HepG2 (cell line): ENCODE data around the gene RTP5. TPM values are rescaled to one million over a fixed set of nuclear protein-coding genes. Genes with fewer than 3 reads are reported as not detected.

ENCODE experiments used
- ATAC-seq: fragments of 200-7000 bp; cut with Tn5 transposase; 3 replicates; pipeline ENCODE4 v1.9.1; 2020; ENCODE audit warnings: mild to moderate bottlenecking, moderate library complexity
- BruUV-seq: library from RNA; stranded (reverse); fragments of 400-500 nt; replicated peaks from 2 replicates; lab custom pipeline; 2021; lab: Mats Ljungman, UMichigan
- CTCF ChIA-PET: fragments of 300-600 bp; formaldehyde crosslinking; extraction: SDS; loops from one replicate; lab custom pipeline; 2021; ENCODE audit warnings: low total read pairs, inconsistent platforms, low intra/inter-chr PET ratio; lab: Yijun Ruan, JAX
- POLR2A ChIA-PET: fragments of 350-600 bp; sonication (Branson Sonifier 250); formaldehyde crosslinking; loops from one replicate; lab custom pipeline; 2020; ENCODE audit warnings: antibody characterized with exemption, inconsistent platforms; lab: Yijun Ruan, JAX
- DNase-seq: peaks from one replicate; pipeline ENCODE4 v3.0.0-alpha.2; 2015; ENCODE audit warnings: low spot score
- FAIRE-seq: peaks from 3 replicates; lab custom pipeline; 2011; peaks lifted over from hg19 to GRCh38; lab: Jason Lieb, UNC
- H2AFZ ChIP-seq: one replicate; pipeline ENCODE4 v1.6.1; 2011; ENCODE audit warnings: low read length, inconsistent platforms
- H3K27ac ChIP-seq: fragments of 300-600 bp; 3 replicates; pipeline ENCODE4 v1.8.0; 2011; ENCODE audit warnings: mixed run types, mild to moderate bottlenecking, mixed read lengths, low read length, inconsistent platforms; ENCODE audit not compliant: insufficient read depth; ENCODE audit errors: extremely low read length
- H3K27me3 ChIP-seq, 2 experiments: fragments of 200-600 bp in 1 of 2; 2 replicates in 1 of 2; 3 replicates in 1 of 2; pipeline versions ENCODE4 v1.6.0 to v1.8.0; 2011; ENCODE audit warnings: low read length in 2 of 2, mild to moderate bottlenecking in 2 of 2, moderate library complexity in 2 of 2, inconsistent platforms in 1 of 2; ENCODE audit not compliant: insufficient read depth in 2 of 2, control insufficient read depth in 1 of 2
- H3K36me3 ChIP-seq, 2 experiments: fragments of 200-600 bp in 1 of 2; replicated peaks in 1 of 2; 2 replicates in 1 of 2; 3 replicates in 1 of 2; pipeline versions ENCODE4 v1.5.1 to v1.8.0; 2011; ENCODE audit warnings: low read length in 2 of 2, inconsistent platforms in 1 of 2; ENCODE audit not compliant: insufficient read depth in 2 of 2, control insufficient read depth in 1 of 2
- H3K4me1 ChIP-seq: 2 replicates; pipeline ENCODE4 v1.5.1; 2012; ENCODE audit warnings: low read length, inconsistent platforms; ENCODE audit not compliant: insufficient read depth
- H3K4me2 ChIP-seq: 2 replicates; pipeline ENCODE4 v1.6.0; 2011; ENCODE audit warnings: low read depth, low read length, inconsistent platforms
- H3K4me3 ChIP-seq, 3 experiments: fragments of 200-600 bp in 1 of 3; sonication (generic), shearing (Covaris generic) in 1 of 3; replicated peaks in 1 of 3; 2 replicates each; pipeline ENCODE4 v1.5.1; 2011 to 2016; ENCODE audit warnings: low read length in 3 of 3, inconsistent platforms in 2 of 3, low read depth in 2 of 3, mild to moderate bottlenecking in 2 of 3, control low read depth in 1 of 3, mixed read lengths in 1 of 3; ENCODE audit not compliant: insufficient read depth in 1 of 3
- H3K79me2 ChIP-seq: one replicate; pipeline ENCODE4 v1.6.1; 2011; ENCODE audit warnings: low read length, inconsistent platforms; ENCODE audit not compliant: insufficient read depth
- H3K9ac ChIP-seq: 2 replicates; pipeline ENCODE4 v1.6.0; 2011; ENCODE audit warnings: mild to moderate bottlenecking, low read depth, low read length, inconsistent platforms; ENCODE audit not compliant: insufficient read depth
- H3K9me3 ChIP-seq: 2 replicates; pipeline ENCODE4 v1.5.1; 2012; ENCODE audit warnings: mild to moderate bottlenecking, low read length
- H4K20me1 ChIP-seq: 2 replicates; pipeline ENCODE4 v1.6.0; 2011; ENCODE audit warnings: inconsistent platforms, mild to moderate bottlenecking, low read length, moderate library complexity; ENCODE audit not compliant: insufficient read depth
- ATF7 ChIP-seq, 2 experiments: fragments of 450-650 bp in 1 of 2; sonication (generic) in 1 of 2; formaldehyde crosslinking in 1 of 2; IDR thresholded peaks; 2 replicates each; pipeline versions ENCODE4 v1.4.0 to v1.6.1; 2016 to 2020; ENCODE audit warnings: antibody characterized with exemption in 1 of 2, mild to moderate bottlenecking in 1 of 2, missing genetic modification reagents in 1 of 2
- CHD2 ChIP-seq: IDR thresholded peaks from 2 replicates; pipeline ENCODE4 v1.6.1; 2011; ENCODE audit warnings: low read depth, low read length, improper control_type of control experiment
- MATR3 ChIP-seq: sonication (generic); formaldehyde crosslinking; IDR thresholded peaks from 2 replicates; pipeline ENCODE4 v1.4.0; 2020; ENCODE audit warnings: missing genetic modification reagents
- MED8 ChIP-seq: sonication (generic); formaldehyde crosslinking; IDR thresholded peaks from 2 replicates; pipeline ENCODE4 v1.8.1; 2023; ENCODE audit warnings: mild to moderate bottlenecking, missing genetic modification reagents; ENCODE audit not compliant: insufficient replicate concordance
- SRSF1 ChIP-seq: fragments of 200-400 bp; formaldehyde crosslinking; optimal IDR thresholded peaks from 2 replicates; pipeline ENCODE3; 2017; ENCODE audit warnings: mild to moderate bottlenecking, low read depth, low read length, moderate library complexity
- ZBTB3 ChIP-seq: sonication (generic); formaldehyde crosslinking; IDR thresholded peaks from 2 replicates; pipeline ENCODE4 v1.4.0; 2020; ENCODE audit warnings: low read depth, mild to moderate bottlenecking, moderate library complexity, missing genetic modification reagents, borderline replicate concordance
- ZFP62 ChIP-seq: sonication (generic); formaldehyde crosslinking; IDR thresholded peaks from 2 replicates; pipeline ENCODE4 v1.4.0; 2020; ENCODE audit warnings: missing genetic modification reagents
- ZFYVE20 ChIP-seq: sonication (generic); formaldehyde crosslinking; IDR thresholded peaks from 2 replicates; pipeline ENCODE4 v1.8.0; 2023; ENCODE audit warnings: low read depth, mild to moderate bottlenecking, moderate library complexity, missing genetic modification reagents, borderline replicate concordance
- ZNF253 ChIP-seq: sonication (generic); formaldehyde crosslinking; IDR thresholded peaks from 2 replicates; pipeline ENCODE4 v1.8.0; 2022; ENCODE audit warnings: mild to moderate bottlenecking, missing genetic modification reagents, borderline replicate concordance
- ZNF556 ChIP-seq: sonication (generic); formaldehyde crosslinking; IDR thresholded peaks from 2 replicates; pipeline ENCODE4 v1.4.0; 2020; ENCODE audit warnings: mild to moderate bottlenecking, missing genetic modification reagents, borderline replicate concordance
- WGBS: methylation state at CpG from one replicate; pipeline ENCODE4 v1.1.6; 2017; ENCODE audit warnings: low lambda C conversion rate; 5-methylcytosine and 5-hydroxymethylcytosine counted together
- in situ Hi-C: cut with HindIII; loops from 2 replicates; pipeline ENCODE4 v1.10.0; 2017; ENCODE audit warnings: low pct_unique_long_range_greater_than_20kb; ENCODE audit not compliant: extremely low pct_ligation_motif_present
- intact Hi-C: fragments of 100-400 bp; cut with micrococcal nuclease; formaldehyde crosslinking; loops from one replicate; pipeline ENCODE4 v1.10.0; 2022; ENCODE audit not compliant: unreplicated experiment
- polyA plus RNA-seq, 8 experiments: library from polyadenylated mRNA; depleted of rRNA in 3 of 8; stranded (reverse) in 7 of 8; unstranded in 1 of 8; fragments of >200 nt; fragmentation: Illumina TruSeq in 4 of 8; extraction: Trizol in 4 of 8; gene quantifications; 2 replicates each; pipeline versions ENCODE4 v1.2.1 to v1.2.3, GENCODE V29; 2011 to 2016; ENCODE audit warnings: low read depth in 4 of 8, missing spikeins in 1 of 8, mixed read lengths in 1 of 8; ENCODE audit not compliant: insufficient read depth in 1 of 8
- total RNA-seq, 5 experiments: library from RNA; depleted of rRNA; stranded (reverse); fragments of >200 nt; fragmentation: Illumina TruSeq; extraction: Trizol; gene quantifications; 2 replicates each; pipeline ENCODE4 v1.2.3, GENCODE V29; 2016; ENCODE audit warnings: low read depth in 1 of 5
- TF ChIP-seq, protein P1 (sequence below): IDR thresholded peaks from 2 replicates; pipeline ENCODE4 v1.6.1; 2016; ENCODE audit warnings: low read depth, missing genetic modification reagents, missing compliant biosample characterization
- TF ChIP-seq, protein P2 (sequence below): sonication (generic); formaldehyde crosslinking; IDR thresholded peaks from 2 replicates; pipeline ENCODE4 v1.5.0; 2020; ENCODE audit warnings: missing genetic modification reagents
- TF ChIP-seq, protein P3 (sequence below): sonication (generic); formaldehyde crosslinking; IDR thresholded peaks from 2 replicates; pipeline ENCODE4 v1.5.0; 2020; ENCODE audit warnings: missing genetic modification reagents
- TF ChIP-seq, protein P4 (sequence below): sonication (generic); formaldehyde crosslinking; IDR thresholded peaks from 2 replicates; pipeline ENCODE4 v1.5.0; 2020; ENCODE audit warnings: mild to moderate bottlenecking, missing genetic modification reagents

RTP5 gene
- total and polyA plus RNA-seq, 2 of the 13 experiments (the other 11 are each of a cell fraction or from before 2014, with no cell fraction given): not detected

DNA sequence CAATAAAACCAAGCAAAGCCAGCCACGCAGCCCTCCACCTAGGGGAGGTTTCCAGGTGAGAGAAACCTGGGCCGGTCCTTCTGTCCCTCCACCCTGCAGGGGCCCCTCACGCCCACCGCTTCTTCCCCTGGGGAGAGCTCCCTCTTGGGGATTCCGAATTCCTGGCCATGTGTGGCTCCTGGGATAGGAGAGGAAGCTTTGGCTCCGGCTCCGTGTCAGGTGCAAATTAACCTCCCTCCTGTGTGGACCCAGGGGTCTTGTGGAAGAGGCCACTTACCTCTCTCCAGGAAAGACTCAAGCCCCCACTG is 4.2 kb downstream of the RTP5 start:
- H4K20me1 ChIP-seq: no peaks in the 10 kb centered on the region
- 82% methylated on average over 7 of the region's 7 CpGs for WGBS
- POLR2A ChIA-PET: no interaction called here
- peaks cover 6 to 23% of the 10 kb centered on the region in 2 experiments; a peak in 4 of 5 replicates for H3K27me3 ChIP-seq
- H3K9me3 ChIP-seq: peaks cover 21% of the 10 kb centered on the region
- H3K4me3 ChIP-seq: no peak overlapping the region
- H3K9ac ChIP-seq: no peak overlapping the region
- CTCF ChIA-PET: no interaction called here
- H3K36me3 ChIP-seq: no peaks in the 10 kb centered on the region
- no peak overlapping the region for H3K27ac ChIP-seq
- TF ChIP-seq MATR3 (CRISPR knock-in tag) (no peak), CHD2 (no peak), ZFYVE20 (CRISPR knock-in tag) (no peak), MED8 (no peak), ATF7 (IDR thresholded peaks at IDR 0.05) (no peak), ATF7 (CRISPR knock-in tag; IDR thresholded peaks at IDR 0.05) (no peak), ZBTB3 (CRISPR knock-in tag) (no peak), ZNF253 (CRISPR knock-in tag) (no peak), SRSF1 (no peak), ZNF556 (CRISPR knock-in tag) (no peak), ZFP62 (CRISPR knock-in tag) (no peak)
- TF ChIP-seq, protein P1, sequence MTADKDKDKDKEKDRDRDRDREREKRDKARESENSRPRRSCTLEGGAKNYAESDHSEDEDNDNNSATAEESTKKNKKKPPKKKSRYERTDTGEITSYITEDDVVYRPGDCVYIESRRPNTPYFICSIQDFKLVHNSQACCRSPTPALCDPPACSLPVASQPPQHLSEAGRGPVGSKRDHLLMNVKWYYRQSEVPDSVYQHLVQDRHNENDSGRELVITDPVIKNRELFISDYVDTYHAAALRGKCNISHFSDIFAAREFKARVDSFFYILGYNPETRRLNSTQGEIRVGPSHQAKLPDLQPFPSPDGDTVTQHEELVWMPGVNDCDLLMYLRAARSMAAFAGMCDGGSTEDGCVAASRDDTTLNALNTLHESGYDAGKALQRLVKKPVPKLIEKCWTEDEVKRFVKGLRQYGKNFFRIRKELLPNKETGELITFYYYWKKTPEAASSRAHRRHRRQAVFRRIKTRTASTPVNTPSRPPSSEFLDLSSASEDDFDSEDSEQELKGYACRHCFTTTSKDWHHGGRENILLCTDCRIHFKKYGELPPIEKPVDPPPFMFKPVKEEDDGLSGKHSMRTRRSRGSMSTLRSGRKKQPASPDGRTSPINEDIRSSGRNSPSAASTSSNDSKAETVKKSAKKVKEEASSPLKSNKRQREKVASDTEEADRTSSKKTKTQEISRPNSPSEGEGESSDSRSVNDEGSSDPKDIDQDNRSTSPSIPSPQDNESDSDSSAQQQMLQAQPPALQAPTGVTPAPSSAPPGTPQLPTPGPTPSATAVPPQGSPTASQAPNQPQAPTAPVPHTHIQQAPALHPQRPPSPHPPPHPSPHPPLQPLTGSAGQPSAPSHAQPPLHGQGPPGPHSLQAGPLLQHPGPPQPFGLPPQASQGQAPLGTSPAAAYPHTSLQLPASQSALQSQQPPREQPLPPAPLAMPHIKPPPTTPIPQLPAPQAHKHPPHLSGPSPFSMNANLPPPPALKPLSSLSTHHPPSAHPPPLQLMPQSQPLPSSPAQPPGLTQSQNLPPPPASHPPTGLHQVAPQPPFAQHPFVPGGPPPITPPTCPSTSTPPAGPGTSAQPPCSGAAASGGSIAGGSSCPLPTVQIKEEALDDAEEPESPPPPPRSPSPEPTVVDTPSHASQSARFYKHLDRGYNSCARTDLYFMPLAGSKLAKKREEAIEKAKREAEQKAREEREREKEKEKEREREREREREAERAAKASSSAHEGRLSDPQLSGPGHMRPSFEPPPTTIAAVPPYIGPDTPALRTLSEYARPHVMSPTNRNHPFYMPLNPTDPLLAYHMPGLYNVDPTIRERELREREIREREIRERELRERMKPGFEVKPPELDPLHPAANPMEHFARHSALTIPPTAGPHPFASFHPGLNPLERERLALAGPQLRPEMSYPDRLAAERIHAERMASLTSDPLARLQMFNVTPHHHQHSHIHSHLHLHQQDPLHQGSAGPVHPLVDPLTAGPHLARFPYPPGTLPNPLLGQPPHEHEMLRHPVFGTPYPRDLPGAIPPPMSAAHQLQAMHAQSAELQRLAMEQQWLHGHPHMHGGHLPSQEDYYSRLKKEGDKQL (CRISPR knock-in tag): no peak
- TF ChIP-seq, protein P2, sequence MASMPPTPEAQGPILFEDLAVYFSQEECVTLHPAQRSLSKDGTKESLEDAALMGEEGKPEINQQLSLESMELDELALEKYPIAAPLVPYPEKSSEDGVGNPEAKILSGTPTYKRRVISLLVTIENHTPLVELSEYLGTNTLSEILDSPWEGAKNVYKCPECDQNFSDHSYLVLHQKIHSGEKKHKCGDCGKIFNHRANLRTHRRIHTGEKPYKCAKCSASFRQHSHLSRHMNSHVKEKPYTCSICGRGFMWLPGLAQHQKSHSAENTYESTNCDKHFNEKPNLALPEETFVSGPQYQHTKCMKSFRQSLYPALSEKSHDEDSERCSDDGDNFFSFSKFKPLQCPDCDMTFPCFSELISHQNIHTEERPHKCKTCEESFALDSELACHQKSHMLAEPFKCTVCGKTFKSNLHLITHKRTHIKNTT (CRISPR knock-in tag): no peak
- TF ChIP-seq, protein P3, sequence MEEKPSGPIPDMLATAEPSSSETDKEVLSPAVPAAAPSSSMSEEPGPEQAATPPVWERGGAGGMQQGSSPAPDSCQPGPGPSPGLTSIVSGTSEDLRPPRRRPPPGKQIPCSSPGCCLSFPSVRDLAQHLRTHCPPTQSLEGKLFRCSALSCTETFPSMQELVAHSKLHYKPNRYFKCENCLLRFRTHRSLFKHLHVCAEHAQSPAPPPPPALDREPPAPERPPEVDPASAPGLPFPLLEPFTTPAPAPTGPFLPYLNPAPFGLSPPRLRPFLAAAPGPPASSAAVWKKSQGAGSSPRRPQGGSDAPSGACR (CRISPR knock-in tag): no peak
- TF ChIP-seq, protein P4, sequence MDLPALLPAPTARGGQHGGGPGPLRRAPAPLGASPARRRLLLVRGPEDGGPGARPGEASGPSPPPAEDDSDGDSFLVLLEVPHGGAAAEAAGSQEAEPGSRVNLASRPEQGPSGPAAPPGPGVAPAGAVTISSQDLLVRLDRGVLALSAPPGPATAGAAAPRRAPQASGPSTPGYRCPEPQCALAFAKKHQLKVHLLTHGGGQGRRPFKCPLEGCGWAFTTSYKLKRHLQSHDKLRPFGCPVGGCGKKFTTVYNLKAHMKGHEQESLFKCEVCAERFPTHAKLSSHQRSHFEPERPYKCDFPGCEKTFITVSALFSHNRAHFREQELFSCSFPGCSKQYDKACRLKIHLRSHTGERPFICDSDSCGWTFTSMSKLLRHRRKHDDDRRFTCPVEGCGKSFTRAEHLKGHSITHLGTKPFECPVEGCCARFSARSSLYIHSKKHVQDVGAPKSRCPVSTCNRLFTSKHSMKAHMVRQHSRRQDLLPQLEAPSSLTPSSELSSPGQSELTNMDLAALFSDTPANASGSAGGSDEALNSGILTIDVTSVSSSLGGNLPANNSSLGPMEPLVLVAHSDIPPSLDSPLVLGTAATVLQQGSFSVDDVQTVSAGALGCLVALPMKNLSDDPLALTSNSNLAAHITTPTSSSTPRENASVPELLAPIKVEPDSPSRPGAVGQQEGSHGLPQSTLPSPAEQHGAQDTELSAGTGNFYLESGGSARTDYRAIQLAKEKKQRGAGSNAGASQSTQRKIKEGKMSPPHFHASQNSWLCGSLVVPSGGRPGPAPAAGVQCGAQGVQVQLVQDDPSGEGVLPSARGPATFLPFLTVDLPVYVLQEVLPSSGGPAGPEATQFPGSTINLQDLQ: no peak
- H2AFZ ChIP-seq: no peak overlapping the region
- in situ Hi-C loops (loop anchor here (10.0 kb wide), 1 partner anchor 139 kb away; the partner anchor contains the start of gene D2HGDH), intact Hi-C loops (no loop called here)
- H3K4me1 ChIP-seq: 0 out of 2 replicates have a peak, but pooled peaks cover 4% of the 10 kb centered on the region
- H3K79me2 ChIP-seq: no peaks in the 10 kb centered on the region
- FAIRE-seq (no peak), DNase-seq (no peak), ATAC-seq (no peak)
- BruUV-seq: no TSS peak
- H3K4me2 ChIP-seq: no peak overlapping the region
